ENCODE results near the gene ANKRD13A.
A peak's percentile ranks its signal among the peaks of the same experiment; 100 is the strongest.
"Not testable (repeated sequence)": the region's sequence is repeated elsewhere in the genome, so short reads cannot be mapped to it uniquely, and the experiment has no call there.

The ANKRD13A gene

DNA sequence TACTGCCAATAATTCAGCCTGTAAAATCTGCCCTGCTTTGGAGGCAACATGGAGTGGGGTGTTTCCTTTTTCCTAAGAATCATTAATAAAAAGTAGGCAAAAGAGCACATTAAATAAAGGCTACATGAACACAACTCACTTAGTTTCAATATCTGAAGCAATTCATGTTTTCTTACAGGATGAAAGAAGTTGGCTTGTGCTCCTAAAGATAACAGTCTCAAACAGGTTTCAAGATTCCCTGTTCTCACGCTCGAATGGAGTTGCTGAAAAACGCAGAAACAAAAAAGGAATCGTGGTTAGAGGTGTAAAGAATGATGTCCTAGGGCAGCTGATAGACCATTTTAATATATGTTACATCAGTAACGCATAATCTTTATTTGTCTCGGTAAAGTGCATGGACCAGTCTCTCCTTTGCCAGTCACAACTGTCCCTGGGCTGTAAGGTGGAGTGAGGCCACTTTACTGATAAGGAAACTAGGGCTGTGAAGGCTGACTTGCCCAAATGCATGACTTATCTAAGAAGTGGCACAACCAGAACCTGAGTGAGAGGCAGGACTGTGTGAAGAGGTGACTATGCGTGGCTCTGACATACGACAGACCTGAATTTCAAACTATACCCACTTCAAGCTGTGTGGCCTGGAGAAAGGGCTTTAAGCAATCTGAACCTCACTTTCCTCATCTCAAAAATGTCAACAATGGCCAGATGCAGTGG, 15.6 kb upstream of the ANKRD13A start:
- H3K27ac ChIP-seq (ENCODE audit: low read depth, low read length), result no peak overlapping the region
- no peak overlapping the region for H3K4me3 ChIP-seq (ENCODE audit: low read depth, low read length)
- H3K4me1 ChIP-seq (ENCODE audit: control insufficient read depth, insufficient read depth, low read length, unreplicated experiment), result peaks cover 5% of the 10 kb centered on the region
- H3K27me3 ChIP-seq (ENCODE audit: insufficient read depth, low read length), result no peaks in the 10 kb centered on the region
- no peak overlapping the region for H2AFZ ChIP-seq (ENCODE audit: low read length, unreplicated experiment)
- H3K79me2 ChIP-seq (ENCODE audit: control insufficient read depth, insufficient read depth, low read length, unreplicated experiment), result no peaks in the 10 kb centered on the region
- H3K36me3 ChIP-seq (ENCODE audit: insufficient read depth, low read length), result peaks cover 48% of the 10 kb centered on the region

DNA sequence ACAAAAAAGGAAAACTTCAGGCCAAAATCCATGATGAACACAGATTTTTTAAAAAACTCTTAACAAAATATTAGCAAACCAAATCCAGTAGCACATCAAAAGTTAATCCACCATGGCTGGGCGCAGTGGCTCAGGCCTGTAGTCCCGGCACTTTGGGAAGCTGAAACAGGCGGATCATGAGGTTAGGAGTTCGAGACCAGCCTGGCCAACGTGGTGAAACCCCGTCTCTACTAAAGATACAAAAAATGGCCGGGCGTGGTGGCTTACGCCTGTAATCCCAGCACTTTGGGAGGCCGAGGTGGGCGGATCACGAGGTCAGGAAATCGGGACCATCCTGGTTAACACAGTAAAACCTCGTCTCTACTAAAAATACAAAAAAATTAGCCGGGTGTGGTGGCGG, 13.0 kb upstream of the ANKRD13A start:
- H3K27ac ChIP-seq (ENCODE audit: low read depth, low read length), result not testable (repeated sequence)

DNA sequence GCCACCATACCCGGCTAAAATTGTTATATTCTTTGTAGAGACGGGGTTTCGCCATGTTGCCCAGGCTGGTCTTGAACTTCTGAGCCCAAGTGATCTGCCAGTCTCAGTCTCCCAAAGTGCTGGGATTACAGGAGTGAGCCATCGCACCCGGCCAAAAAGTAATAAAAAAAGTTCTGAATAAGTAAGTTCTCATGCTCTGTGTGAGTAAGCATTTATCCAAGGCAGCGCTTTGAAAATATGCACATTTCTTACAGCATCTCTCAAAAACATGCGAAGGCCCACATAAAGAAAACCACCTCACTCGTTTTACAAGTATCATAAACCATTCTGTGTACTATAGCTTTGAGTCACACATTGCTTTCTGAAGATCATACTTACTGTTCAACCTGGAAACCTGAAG, 11.6 kb upstream of the ANKRD13A start:
- Histone ChIP-seq H3K4me1 (ENCODE audit: control insufficient read depth, insufficient read depth, low read length, unreplicated experiment) (no peaks in the 10 kb centered on the region), H3K27ac (ENCODE audit: low read depth, low read length) (no peak overlapping the region), H2AFZ (ENCODE audit: low read length, unreplicated experiment) (no peak overlapping the region), H3K36me3 (ENCODE audit: insufficient read depth, low read length) (peaks cover 18% of the 10 kb centered on the region), H3K79me2 (ENCODE audit: control insufficient read depth, insufficient read depth, low read length, unreplicated experiment) (peaks cover 11% of the 10 kb centered on the region), H3K4me3 (ENCODE audit: low read depth, low read length) (no peak overlapping the region), H3K27me3 (ENCODE audit: insufficient read depth, low read length) (no peaks in the 10 kb centered on the region)

More for the DNA sequence above, 13.0 kb upstream of the ANKRD13A start:
- not testable (repeated sequence) for H3K27me3 ChIP-seq (ENCODE audit: insufficient read depth, low read length); H3K4me1 ChIP-seq (ENCODE audit: control insufficient read depth, insufficient read depth, low read length, unreplicated experiment); H3K79me2 ChIP-seq (ENCODE audit: control insufficient read depth, insufficient read depth, low read length, unreplicated experiment); H2AFZ ChIP-seq (ENCODE audit: low read length, unreplicated experiment); H3K4me3 ChIP-seq (ENCODE audit: low read depth, low read length)
- H3K36me3 ChIP-seq (ENCODE audit: insufficient read depth, low read length), result peaks cover 27% of the 10 kb centered on the region

DNA sequence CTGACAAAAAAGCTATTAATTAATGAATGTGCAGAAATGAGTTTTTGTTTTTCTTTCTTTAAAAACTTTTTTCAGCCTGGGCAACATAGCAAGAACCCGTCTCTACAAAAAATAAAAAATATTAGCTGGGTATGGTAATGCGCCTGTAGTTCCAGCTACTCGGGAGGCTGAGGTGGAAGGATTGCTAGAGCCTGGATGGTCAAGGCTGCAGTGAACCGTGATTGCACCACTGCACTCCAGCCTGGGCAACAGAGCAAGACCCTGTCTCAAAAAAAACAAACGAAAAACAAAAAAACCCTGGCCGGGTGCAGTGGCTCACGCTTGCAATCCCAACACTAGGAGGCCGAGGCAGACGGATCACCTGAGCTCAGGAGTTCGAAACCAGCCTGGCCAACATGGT, 11.0 kb upstream of the ANKRD13A start:
- no peaks in the 10 kb centered on the region for H3K4me1 ChIP-seq (ENCODE audit: control insufficient read depth, insufficient read depth, low read length, unreplicated experiment)

DNA sequence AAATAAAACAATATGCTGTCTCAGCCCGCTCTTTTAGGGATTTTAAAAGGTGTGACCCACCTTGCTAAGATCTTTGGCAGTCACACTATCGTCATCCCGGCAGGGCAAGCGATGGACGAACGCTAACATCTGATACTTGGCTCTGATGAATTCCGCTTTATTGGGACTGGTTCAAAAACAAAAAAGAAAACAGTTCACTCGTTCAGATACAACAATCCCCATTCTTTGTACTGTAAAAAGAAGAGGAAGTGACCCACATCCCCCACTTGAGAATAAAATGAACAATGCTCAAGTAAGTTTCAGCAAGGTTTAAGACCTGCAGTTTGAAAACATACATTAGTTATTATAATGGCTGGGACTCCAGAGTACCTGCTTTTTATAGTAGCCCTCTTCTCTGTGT, 10.3 kb upstream of the ANKRD13A start:
- Histone ChIP-seq H3K27me3 (ENCODE audit: insufficient read depth, low read length) (no peaks in the 10 kb centered on the region), H3K36me3 (ENCODE audit: insufficient read depth, low read length) (peaks cover 10% of the 10 kb centered on the region; the same call in 1 of the 2 replicates), H3K4me1 (ENCODE audit: control insufficient read depth, insufficient read depth, low read length, unreplicated experiment) (peaks cover 2% of the 10 kb centered on the region), H3K4me3 (ENCODE audit: low read depth, low read length) (no peak overlapping the region), H3K79me2 (ENCODE audit: control insufficient read depth, insufficient read depth, low read length, unreplicated experiment) (peaks cover 22% of the 10 kb centered on the region), H2AFZ (ENCODE audit: low read length, unreplicated experiment) (no peak overlapping the region), H3K27ac (ENCODE audit: low read depth, low read length) (no peak overlapping the region)

More for the DNA sequence above, 11.0 kb upstream of the ANKRD13A start:
- Histone ChIP-seq H3K36me3 (ENCODE audit: insufficient read depth, low read length) (peaks cover 14% of the 10 kb centered on the region), H3K27me3 (ENCODE audit: insufficient read depth, low read length) (no peaks in the 10 kb centered on the region), H3K79me2 (ENCODE audit: control insufficient read depth, insufficient read depth, low read length, unreplicated experiment) (peaks cover 16% of the 10 kb centered on the region), H2AFZ (ENCODE audit: low read length, unreplicated experiment) (no peak overlapping the region), H3K4me3 (ENCODE audit: low read depth, low read length) (no peak overlapping the region), H3K27ac (ENCODE audit: low read depth, low read length) (no peak overlapping the region)

DNA sequence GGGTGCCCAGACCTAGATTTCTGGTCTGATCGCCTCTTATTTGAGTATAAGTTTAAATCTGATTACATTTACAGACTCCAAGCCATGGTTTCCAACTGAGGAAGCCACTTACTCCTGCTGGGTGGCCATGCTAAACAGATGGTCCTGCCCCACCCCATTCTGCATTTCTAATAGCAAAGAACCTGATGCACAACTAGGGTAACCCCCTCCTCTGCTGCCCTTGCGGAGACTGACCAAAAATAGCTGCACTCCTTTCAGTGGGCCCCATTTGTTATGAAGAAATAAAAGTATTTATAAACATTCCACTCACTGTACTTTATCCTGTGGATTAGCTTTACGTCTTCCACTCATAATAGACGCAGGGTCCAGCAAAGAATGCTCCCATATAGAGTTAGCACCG, 9.8 kb upstream of the ANKRD13A start:
- Histone ChIP-seq H3K4me1 (ENCODE audit: control insufficient read depth, insufficient read depth, low read length, unreplicated experiment) (peaks cover 7% of the 10 kb centered on the region), H2AFZ (ENCODE audit: low read length, unreplicated experiment) (no peak overlapping the region), H3K27ac (ENCODE audit: low read depth, low read length) (no peak overlapping the region), H3K79me2 (ENCODE audit: control insufficient read depth, insufficient read depth, low read length, unreplicated experiment) (peaks cover 27% of the 10 kb centered on the region), H3K27me3 (ENCODE audit: insufficient read depth, low read length) (no peaks in the 10 kb centered on the region), H3K36me3 (ENCODE audit: insufficient read depth, low read length) (peaks cover 10% of the 10 kb centered on the region; the same call in 1 of the 2 replicates), H3K4me3 (ENCODE audit: low read depth, low read length) (no peak overlapping the region)

DNA sequence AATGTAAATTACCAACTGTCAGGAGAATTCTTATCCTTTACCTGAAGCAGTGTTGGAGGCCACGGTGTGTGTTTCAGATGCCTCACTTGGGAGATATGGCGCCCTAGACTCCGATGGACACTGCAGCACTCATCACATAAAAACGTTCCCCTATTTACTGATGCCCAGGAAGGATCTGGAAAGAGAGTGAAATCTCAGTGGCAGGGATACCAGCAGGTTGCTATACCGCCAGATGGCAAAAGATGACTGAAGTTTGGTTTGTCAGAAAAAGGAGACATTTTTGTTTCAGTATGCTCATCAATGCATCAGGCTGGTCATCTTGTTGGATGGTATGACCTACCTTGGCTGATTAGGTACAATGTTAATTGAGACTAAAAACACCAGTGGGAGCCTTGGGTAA, 7.6 kb upstream of the ANKRD13A start:
- Histone ChIP-seq H3K36me3 (ENCODE audit: insufficient read depth, low read length) (peaks cover 10% of the 10 kb centered on the region; the same call in 1 of the 2 replicates), H3K27me3 (ENCODE audit: insufficient read depth, low read length) (no peaks in the 10 kb centered on the region), H3K27ac (ENCODE audit: low read depth, low read length) (no peak overlapping the region), H2AFZ (ENCODE audit: low read length, unreplicated experiment) (no peak overlapping the region), H3K79me2 (ENCODE audit: control insufficient read depth, insufficient read depth, low read length, unreplicated experiment) (peaks cover 45% of the 10 kb centered on the region), H3K4me3 (ENCODE audit: low read depth, low read length) (no peak overlapping the region), H3K4me1 (ENCODE audit: control insufficient read depth, insufficient read depth, low read length, unreplicated experiment) (peaks cover 14% of the 10 kb centered on the region)

DNA sequence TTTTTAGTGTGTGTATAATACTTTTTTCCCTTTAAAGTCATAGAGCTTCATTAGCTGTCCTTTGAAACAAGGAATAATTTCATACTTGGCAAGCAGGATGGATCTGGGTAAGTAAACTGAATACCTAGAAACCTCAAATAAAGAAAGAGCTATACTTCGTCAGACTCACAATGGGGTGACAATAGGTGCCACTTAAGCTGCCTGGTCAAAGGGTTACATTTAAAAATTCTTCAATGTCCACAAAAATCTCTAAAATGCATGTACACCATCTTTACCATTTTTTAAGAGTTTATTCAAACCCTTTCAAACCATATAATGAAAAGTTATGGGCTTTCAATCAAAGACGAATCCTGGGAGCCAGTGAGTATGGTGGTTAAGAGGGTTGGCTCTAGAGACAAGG, 6.1 kb upstream of the ANKRD13A start:
- H3K36me3 ChIP-seq (ENCODE audit: insufficient read depth, low read length), result peaks cover 2% of the 10 kb centered on the region; the same call in 1 of the 2 replicates
- H3K4me1 ChIP-seq (ENCODE audit: control insufficient read depth, insufficient read depth, low read length, unreplicated experiment), result peaks cover 14% of the 10 kb centered on the region
- peaks cover 45% of the 10 kb centered on the region for H3K79me2 ChIP-seq (ENCODE audit: control insufficient read depth, insufficient read depth, low read length, unreplicated experiment)
- no peak overlapping the region for H2AFZ ChIP-seq (ENCODE audit: low read length, unreplicated experiment)
- H3K4me3 ChIP-seq (ENCODE audit: low read depth, low read length), result no peak overlapping the region
- no peaks in the 10 kb centered on the region for H3K27me3 ChIP-seq (ENCODE audit: insufficient read depth, low read length)
- no peak overlapping the region for H3K27ac ChIP-seq (ENCODE audit: low read depth, low read length)

DNA sequence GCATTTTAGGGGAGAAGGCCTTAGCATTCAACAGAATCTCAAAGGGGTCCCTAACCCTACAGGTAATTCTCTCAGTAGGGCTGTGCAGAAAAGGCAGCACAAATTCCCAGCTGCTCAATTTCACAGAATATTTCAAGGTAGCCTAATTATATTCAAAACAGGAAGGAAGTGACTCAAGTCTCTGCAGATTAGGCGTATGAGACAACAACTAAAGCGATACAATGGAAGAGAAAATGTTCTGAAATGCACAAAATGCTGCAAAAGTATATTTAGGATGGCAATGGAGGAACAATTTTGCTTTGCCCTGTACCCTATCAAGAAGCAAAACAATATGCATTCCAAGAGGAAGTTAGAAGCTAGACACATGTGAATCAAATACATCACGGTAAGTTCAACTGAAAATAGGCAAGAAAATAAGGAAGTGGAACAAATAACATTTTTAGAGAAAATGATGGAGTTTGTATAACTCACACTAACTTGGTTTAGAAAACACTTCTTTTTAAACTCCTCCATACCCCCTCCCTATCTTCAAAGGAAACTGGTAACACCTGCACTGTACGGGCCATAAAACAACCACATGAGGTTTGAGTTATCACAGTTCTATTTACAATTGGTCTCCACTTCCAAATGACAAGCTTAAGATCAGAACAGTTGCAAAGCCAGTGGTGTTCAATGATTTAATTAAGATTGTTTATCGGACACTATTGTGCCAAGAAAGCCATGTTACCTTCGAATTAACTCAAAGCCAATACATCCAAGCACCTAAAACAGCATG, 4.6 kb upstream of the ANKRD13A start:
- peaks cover 47% of the 10 kb centered on the region for H3K79me2 ChIP-seq (ENCODE audit: control insufficient read depth, insufficient read depth, low read length, unreplicated experiment)
- H3K4me3 ChIP-seq (ENCODE audit: low read depth, low read length), result peak overlapping the region; percentile 88
- H3K36me3 ChIP-seq (ENCODE audit: insufficient read depth, low read length), result no peaks in the 10 kb centered on the region
- no peak overlapping the region for H2AFZ ChIP-seq (ENCODE audit: low read length, unreplicated experiment)
- no peaks in the 10 kb centered on the region for H3K27me3 ChIP-seq (ENCODE audit: insufficient read depth, low read length)
- H3K27ac ChIP-seq (ENCODE audit: low read depth, low read length), result no peak overlapping the region
- peaks cover 18% of the 10 kb centered on the region for H3K4me1 ChIP-seq (ENCODE audit: control insufficient read depth, insufficient read depth, low read length, unreplicated experiment)

DNA sequence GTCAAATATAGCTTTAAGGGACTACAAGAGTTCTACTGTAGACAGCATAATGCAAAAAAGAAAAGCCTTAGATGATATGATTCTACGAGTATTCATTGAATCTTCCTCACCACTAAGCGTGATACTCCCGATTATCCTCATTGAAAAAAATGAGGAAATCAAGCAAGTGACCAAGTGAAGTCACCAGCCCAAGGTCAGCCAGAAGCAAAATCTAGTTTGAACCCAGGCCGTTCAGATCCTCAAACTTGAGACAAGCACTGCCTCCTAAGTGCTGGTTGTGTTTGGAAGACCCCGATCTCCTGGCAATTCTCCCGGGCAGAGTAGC, 3.9 kb upstream of the ANKRD13A start:
- Histone ChIP-seq H3K36me3 (ENCODE audit: insufficient read depth, low read length) (no peaks in the 10 kb centered on the region), H2AFZ (ENCODE audit: low read length, unreplicated experiment) (peak overlapping the region; percentile 25), H3K27ac (ENCODE audit: low read depth, low read length) (no peak overlapping the region), H3K4me1 (ENCODE audit: control insufficient read depth, insufficient read depth, low read length, unreplicated experiment) (peaks cover 18% of the 10 kb centered on the region), H3K79me2 (ENCODE audit: control insufficient read depth, insufficient read depth, low read length, unreplicated experiment) (peaks cover 55% of the 10 kb centered on the region), H3K27me3 (ENCODE audit: insufficient read depth, low read length) (no peaks in the 10 kb centered on the region), H3K4me3 (ENCODE audit: low read depth, low read length) (peak overlapping the region; percentile 88)

Measured in ACC112 (cell line).